PC-9 (cell line): Measurements from ENCODE around the gene PAGE2B. TPM values are rescaled to one million over a fixed set of nuclear protein-coding genes. Genes with fewer than 3 reads are reported as not detected.

Experiments
- BruUV-seq: library from RNA; stranded (reverse); fragments of 400-500 nt; replicated peaks from 2 replicates; lab custom pipeline; 2021; lab: Mats Ljungman, UMichigan
- CTCF ChIA-PET: fragments of 300-600 bp; sonication (Branson Sonifier 250); formaldehyde crosslinking; loops from one replicate; lab custom pipeline; 2022; ENCODE audit warnings: antibody characterized with exemption; lab: Charles Lee
- POLR2A ChIA-PET: fragments of 300-600 bp; sonication (Branson Sonifier 250); formaldehyde crosslinking; loops from one replicate; lab custom pipeline; 2022; ENCODE audit warnings: antibody characterized with exemption; ENCODE audit not compliant: unreplicated experiment; lab: Charles Lee
- DNase-seq, 2 experiments: peaks; one replicate each; pipeline versions ENCODE4 v3.0.0 to v3.0.0-alpha.2; 2015 to 2022; ENCODE audit warnings: mixed read lengths in 1 of 2
- H2AFZ ChIP-seq: fragments of 200-600 bp; sonication (generic); 2 replicates; pipeline ENCODE4 v1.8.1; 2017; ENCODE audit warnings: antibody characterized with exemption
- H3F3A ChIP-seq: fragments of 200-600 bp; sonication (generic); 2 replicates; pipeline ENCODE4 v1.8.1; 2017; ENCODE audit warnings: antibody characterized with exemption, mild to moderate bottlenecking, low read depth; ENCODE audit not compliant: insufficient read depth
- H3K27ac ChIP-seq: fragments of 200-600 bp; sonication (generic); 2 replicates; pipeline ENCODE4 v1.6.1; 2016; ENCODE audit warnings: mixed run types
- H3K27me3 ChIP-seq: fragments of 200-600 bp; sonication (generic); 2 replicates; pipeline ENCODE4 v1.6.1; 2016; ENCODE audit warnings: low read depth, mixed run types; ENCODE audit not compliant: insufficient read depth
- H3K36me3 ChIP-seq: fragments of 200-600 bp; sonication (generic); 2 replicates; pipeline ENCODE4 v1.6.1; 2016; ENCODE audit warnings: low read depth, mixed run types
- H3K4me1 ChIP-seq: fragments of 200-600 bp; sonication (generic); replicated peaks from 2 replicates; pipeline ENCODE4 v1.6.1; 2016; ENCODE audit warnings: mixed run types; ENCODE audit not compliant: insufficient read depth
- H3K4me2 ChIP-seq: fragments of 200-600 bp; sonication (generic); 2 replicates; pipeline ENCODE4 v1.6.1; 2017; ENCODE audit warnings: mixed run types
- H3K4me3 ChIP-seq: fragments of 200-600 bp; sonication (generic); 2 replicates; pipeline ENCODE4 v1.6.1; 2016; ENCODE audit warnings: mixed run types
- H3K79me2 ChIP-seq: fragments of 200-600 bp; sonication (generic); 2 replicates; pipeline ENCODE4 v1.6.1; 2017; ENCODE audit warnings: low read depth, mixed run types
- H3K9me2 ChIP-seq: fragments of 200-600 bp; sonication (generic); 2 replicates; pipeline ENCODE4 v1.8.1; 2017; ENCODE audit warnings: mild to moderate bottlenecking; ENCODE audit not compliant: insufficient read depth
- H3K9me3 ChIP-seq: fragments of 200-600 bp; sonication (generic); 2 replicates; pipeline ENCODE4 v1.8.1; 2016; ENCODE audit warnings: low read depth; ENCODE audit not compliant: insufficient read depth
- H4K20me1 ChIP-seq: fragments of 200-600 bp; sonication (generic); 2 replicates; pipeline ENCODE4 v1.8.1; 2017; ENCODE audit not compliant: insufficient read depth
- EZH2 ChIP-seq: fragments of 200-600 bp; sonication (generic); IDR thresholded peaks from 2 replicates; pipeline ENCODE4 v1.8.0; 2017; ENCODE audit warnings: antibody characterized with exemption, low read depth
- intact Hi-C: fragments of 100-400 bp; cut with micrococcal nuclease; formaldehyde crosslinking; loops from one replicate; pipeline ENCODE4 v1.10.0; 2022; ENCODE audit not compliant: unreplicated experiment
- total RNA-seq: library from RNA; stranded (reverse); gene quantifications from 2 replicates; pipeline ENCODE4 v1.2.3, GENCODE V29; 2021
- TF ChIP-seq, protein P1 (sequence below): fragments of 200-600 bp; sonication (generic); conservative IDR thresholded peaks from 2 replicates; pipeline ENCODE4 v1.6.1; 2017; ENCODE audit warnings: mixed run types, antibody characterized with exemption, mild to moderate bottlenecking, moderate library complexity

The PAGE2B gene
- total RNA-seq, 1 experiment from 2014 or later = not detected

GRCh38 chrX:55123900-55124299, 49.1 kb downstream of the PAGE2B start:
- Histone ChIP-seq H3K4me1 (no peaks in the 10 kb centered on the region), H3K9me3 (no peaks in the 10 kb centered on the region), H2AFZ (no peak overlapping the region), H3K4me2 (no peak overlapping the region), H3K4me3 (no peak overlapping the region), H3K27ac (no peak overlapping the region), H4K20me1 (no peaks in the 10 kb centered on the region), H3F3A (no peaks in the 10 kb centered on the region), H3K79me2 (no peaks in the 10 kb centered on the region), H3K36me3 (no peaks in the 10 kb centered on the region), H3K9me2 (no peaks in the 10 kb centered on the region), H3K27me3 (no peaks in the 10 kb centered on the region)
- no peak for TF ChIP-seq EZH2
- TF ChIP-seq, protein P1, sequence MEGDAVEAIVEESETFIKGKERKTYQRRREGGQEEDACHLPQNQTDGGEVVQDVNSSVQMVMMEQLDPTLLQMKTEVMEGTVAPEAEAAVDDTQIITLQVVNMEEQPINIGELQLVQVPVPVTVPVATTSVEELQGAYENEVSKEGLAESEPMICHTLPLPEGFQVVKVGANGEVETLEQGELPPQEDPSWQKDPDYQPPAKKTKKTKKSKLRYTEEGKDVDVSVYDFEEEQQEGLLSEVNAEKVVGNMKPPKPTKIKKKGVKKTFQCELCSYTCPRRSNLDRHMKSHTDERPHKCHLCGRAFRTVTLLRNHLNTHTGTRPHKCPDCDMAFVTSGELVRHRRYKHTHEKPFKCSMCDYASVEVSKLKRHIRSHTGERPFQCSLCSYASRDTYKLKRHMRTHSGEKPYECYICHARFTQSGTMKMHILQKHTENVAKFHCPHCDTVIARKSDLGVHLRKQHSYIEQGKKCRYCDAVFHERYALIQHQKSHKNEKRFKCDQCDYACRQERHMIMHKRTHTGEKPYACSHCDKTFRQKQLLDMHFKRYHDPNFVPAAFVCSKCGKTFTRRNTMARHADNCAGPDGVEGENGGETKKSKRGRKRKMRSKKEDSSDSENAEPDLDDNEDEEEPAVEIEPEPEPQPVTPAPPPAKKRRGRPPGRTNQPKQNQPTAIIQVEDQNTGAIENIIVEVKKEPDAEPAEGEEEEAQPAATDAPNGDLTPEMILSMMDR = no peak
- no peak for DNase-seq
- ChIA-PET POLR2A (no interaction called here), CTCF (no interaction called here)
- intact Hi-C loops = no loop called here
- BruUV-seq = no TSS peak

- no peaks in the 10 kb centered on the region for H3K9me2 ChIP-seq
- no TSS peak for BruUV-seq
- ChIA-PET POLR2A (no interaction called here), CTCF (no interaction called here)
- no peaks in the 10 kb centered on the region for H3K9me3 ChIP-seq
- H3K79me2 ChIP-seq = no peaks in the 10 kb centered on the region
- H3K27me3 ChIP-seq = no peaks in the 10 kb centered on the region
- intact Hi-C loops = no loop called here
- no peaks in the 10 kb centered on the region for H3K4me1 ChIP-seq
- H2AFZ ChIP-seq = no peak overlapping the region
- no peak for DNase-seq
- H3K27ac ChIP-seq = no peak overlapping the region
- no peak overlapping the region for H3K4me2 ChIP-seq
- H3K4me3 ChIP-seq = no peak overlapping the region
- H3K36me3 ChIP-seq = no peaks in the 10 kb centered on the region
- TF ChIP-seq, protein P1 = no peak
- TF ChIP-seq EZH2 = no peak
- H4K20me1 ChIP-seq = no peaks in the 10 kb centered on the region
- no peaks in the 10 kb centered on the region for H3F3A ChIP-seq
Measured at GRCh38 chrX:55127692-55128091, 52.9 kb downstream of the PAGE2B start.

Other genes with a start within 250 kb of the PAGE2B start
- gene TRO, start 154.2 kb upstream of the PAGE2B start, total RNA-seq = not detected in 2 replicates
- gene PFKFB1, start 80.8 kb upstream of the PAGE2B start, total RNA-seq = 0.63 and 0.74 TPM in 2 replicates
- gene APEX2, start 74.7 kb upstream of the PAGE2B start, total RNA-seq = 48.0 and 57.7 TPM in 2 replicates
- gene ALAS2, start 44.1 kb upstream of the PAGE2B start, total RNA-seq = not detected in 2 replicates
- gene PAGE2, start 14.0 kb downstream of the PAGE2B start, total RNA-seq = not detected in 2 replicates
- not detected in 2 replicates for gene PAGE5, start 145.3 kb downstream of the PAGE2B start, total RNA-seq
- not detected in 2 replicates for gene PAGE3, start 189.9 kb downstream of the PAGE2B start, total RNA-seq